ENCODE data around the gene NETO2. TPM values are rescaled to one million over a fixed set of nuclear protein-coding genes. Genes with fewer than 3 reads are reported as not detected.
A peak's percentile ranks its signal among the peaks of the same experiment; 100 is the strongest.

The NETO2 gene
- total RNA-seq, 2 experiments from 2014 or later = 6.8 to 8.3 TPM

DNA sequence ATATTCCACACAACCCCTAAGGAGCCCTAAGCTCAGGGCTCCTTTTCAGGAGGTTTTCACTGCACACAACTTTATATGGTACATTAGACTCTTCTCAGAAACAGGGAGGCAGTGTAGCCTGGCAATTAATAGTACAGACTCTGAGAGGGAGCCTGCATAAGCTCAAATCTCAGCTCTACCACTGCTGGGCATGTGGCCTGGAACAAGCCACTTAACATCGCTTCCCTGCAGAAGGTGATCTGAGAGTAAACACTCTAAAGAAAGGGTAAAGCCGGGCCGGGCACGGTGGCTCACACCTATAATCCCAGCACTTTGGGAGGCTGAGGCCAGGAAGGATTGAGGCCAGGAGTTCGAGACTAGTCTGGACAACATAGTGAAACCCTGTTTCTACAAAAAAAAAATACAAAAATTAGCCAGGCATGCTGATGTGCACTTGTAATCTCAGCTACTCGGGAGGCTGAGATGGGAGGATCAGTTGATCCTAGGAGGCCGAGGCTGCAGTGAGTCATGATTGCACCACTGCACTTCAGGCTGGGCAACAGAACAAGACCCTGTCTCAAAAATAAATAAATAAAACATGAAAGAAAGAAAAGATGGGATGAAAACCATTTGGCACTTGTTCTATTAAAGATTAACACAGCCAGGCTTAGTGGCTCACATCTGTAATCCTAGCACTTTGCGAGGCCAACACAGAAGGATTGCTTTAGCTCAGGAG is 99.6 kb downstream of the NETO2 start:
- no peak for DNase-seq
- Mint-ChIP-seq H3K9me3 (no peaks in the 10 kb centered on the region), H3K27ac (no peak overlapping the region), H3K27me3 (no peaks in the 10 kb centered on the region), H3K4me3 (no peak overlapping the region), H3K36me3 (ENCODE audit: low read depth) (no peaks in the 10 kb centered on the region), H3K4me1 (peaks cover 20% of the 10 kb centered on the region)
- ChIA-PET CTCF (interaction anchor here (0.6 to 1.3 kb wide), 3 partner anchors 98 to 1291 kb away, joined by 4 to 6 read pairs (median 5); no protein-coding TSS in a partner anchor), POLR2A (no interaction called here)

DNA sequence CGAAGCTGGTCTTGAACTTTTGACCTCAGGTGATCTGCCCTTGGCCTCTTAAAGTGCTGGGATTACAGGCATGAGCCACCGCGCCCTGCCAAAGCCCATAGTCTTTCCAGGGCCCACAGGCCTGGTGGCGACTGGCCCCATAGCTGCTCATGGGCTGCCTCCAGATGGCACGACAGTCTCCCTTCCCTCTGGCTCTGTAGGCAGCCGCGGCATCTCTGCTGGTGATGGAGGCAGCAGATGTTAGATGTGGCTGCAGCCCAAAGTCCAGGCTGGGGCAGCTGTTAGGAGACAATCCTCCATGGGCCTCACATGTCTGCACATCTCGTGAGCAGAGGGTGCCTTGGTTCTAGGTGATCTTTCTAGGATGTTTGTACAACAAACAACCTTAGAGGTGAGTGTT is 100.5 kb downstream of the NETO2 start:
- Mint-ChIP-seq H3K27me3 (peaks cover 1% of the 10 kb centered on the region), H3K4me1 (peaks cover 22% of the 10 kb centered on the region), H3K9me3 (no peaks in the 10 kb centered on the region), H3K36me3 (ENCODE audit: low read depth) (no peaks in the 10 kb centered on the region), H3K4me3 (no peak overlapping the region), H3K27ac (no peak overlapping the region)
- CTCF ChIA-PET = interaction anchor here (1.0 to 1.3 kb wide), 2 partner anchors 98 to 419 kb away, joined by 4 to 6 read pairs; no protein-coding TSS in a partner anchor
- POLR2A ChIA-PET = no interaction called here
- DNase-seq = no peak

DNA sequence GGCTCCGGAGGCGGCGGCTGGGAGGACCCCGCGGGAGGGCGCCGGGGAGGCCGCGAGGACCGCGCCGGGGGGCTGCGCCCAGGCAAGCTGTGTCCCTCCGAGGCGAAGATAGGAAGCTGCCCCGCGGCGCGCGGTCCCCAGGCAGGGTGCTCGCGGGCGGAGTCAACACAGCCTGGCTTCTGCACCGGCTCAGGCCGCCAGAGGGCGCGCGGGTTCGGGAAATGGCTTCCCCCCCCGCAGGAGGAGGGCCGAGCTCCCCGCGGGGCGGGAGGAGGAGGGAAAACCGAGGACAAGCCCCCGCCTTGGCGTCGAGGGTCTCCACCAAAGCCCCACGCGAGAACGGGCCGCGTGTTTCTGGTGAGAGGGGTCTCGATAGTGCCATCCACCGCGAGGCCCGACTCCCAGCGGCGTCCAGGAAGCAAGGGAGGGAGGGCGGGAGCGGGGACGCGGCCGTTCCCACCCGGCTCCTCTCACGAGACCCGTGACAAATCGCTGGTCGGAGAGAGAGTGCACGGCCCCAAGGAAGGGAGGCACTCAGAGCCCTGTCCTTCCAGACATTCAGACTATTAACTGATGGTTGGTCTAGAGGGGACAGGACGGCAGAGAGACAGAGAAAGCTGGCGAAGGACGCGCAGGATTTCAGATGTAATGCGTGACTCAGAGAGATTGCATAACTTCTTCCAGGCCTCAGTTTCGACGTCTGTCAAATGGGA is 105.8 kb downstream of the NETO2 start:
- Mint-ChIP-seq H3K4me3 (peak overlapping the region; percentile 73), H3K9me3 (no peaks in the 10 kb centered on the region), H3K4me1 (peaks cover 5% of the 10 kb centered on the region), H3K36me3 (ENCODE audit: low read depth) (no peaks in the 10 kb centered on the region), H3K27ac (no peak overlapping the region), H3K27me3 (peaks cover 9% of the 10 kb centered on the region)
- DNase-seq = peak; percentile 88
- CTCF ChIA-PET = interaction anchor here (0.6 to 2.1 kb wide), 29 partner anchors 9 to 1127 kb away, joined by 3 to 15 read pairs (median 4); partner anchors contain the start of genes ITFG1, NETO2 and PHKB
- POLR2A ChIA-PET = no interaction called here

DNA sequence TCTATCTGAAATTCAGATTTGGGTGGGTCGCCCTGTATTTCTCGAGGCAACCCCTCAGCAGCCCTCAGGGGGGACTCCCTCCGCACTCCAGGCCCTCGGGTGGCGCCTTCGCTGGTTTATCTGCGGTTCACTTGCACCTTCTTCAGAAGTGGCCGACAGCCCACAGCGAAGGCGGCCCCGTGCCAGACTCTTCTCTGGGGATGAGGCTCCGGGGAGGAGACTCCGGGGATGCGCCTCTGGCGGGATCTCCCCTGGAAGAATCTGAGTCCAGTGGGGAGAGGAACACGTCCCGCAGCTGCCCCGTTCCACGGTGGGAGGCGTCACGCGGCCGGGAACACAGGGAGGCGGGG is 106.4 kb downstream of the NETO2 start:
- Mint-ChIP-seq H3K9me3 (no peaks in the 10 kb centered on the region), H3K4me3 (peak overlapping the region; percentile 73), H3K27ac (peak overlapping the region; percentile 62), H3K27me3 (peaks cover 9% of the 10 kb centered on the region), H3K4me1 (peaks cover 2% of the 10 kb centered on the region), H3K36me3 (ENCODE audit: low read depth) (no peaks in the 10 kb centered on the region)
- DNase-seq = peak; percentile 24
- ChIA-PET CTCF (interaction anchor here (0.6 to 2.1 kb wide), 27 partner anchors 9 to 1128 kb away, joined by 3 to 15 read pairs (median 4); partner anchors contain the start of genes ITFG1, NETO2 and PHKB), POLR2A (no interaction called here)

DNA sequence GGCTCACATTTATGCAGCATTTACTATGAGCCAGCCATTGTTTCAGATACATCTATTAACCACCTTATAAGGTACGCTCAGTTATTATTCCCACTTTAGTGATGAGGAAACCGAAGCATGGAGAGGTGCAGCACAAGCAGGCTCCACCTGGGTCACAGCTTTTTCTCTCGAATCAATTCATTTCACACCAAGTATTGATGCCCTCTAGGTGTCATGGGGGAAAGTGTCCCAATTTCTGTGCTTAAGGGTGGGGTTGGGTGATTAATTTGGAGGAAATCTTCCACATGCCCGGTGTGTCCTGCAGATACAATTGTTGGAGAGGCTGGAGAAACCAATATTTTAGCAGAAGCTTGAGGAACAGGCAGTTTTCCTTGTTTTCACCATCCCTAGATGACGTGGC is 107.5 kb downstream of the NETO2 start:
- H3K4me3 Mint-ChIP-seq = peak overlapping the region; percentile 43
- CTCF ChIA-PET = interaction anchor here (0.8 kb wide), 1 partner anchor 185 kb away, joined by 3 read pairs; no protein-coding TSS in a partner anchor
- POLR2A ChIA-PET = no interaction called here

DNA sequence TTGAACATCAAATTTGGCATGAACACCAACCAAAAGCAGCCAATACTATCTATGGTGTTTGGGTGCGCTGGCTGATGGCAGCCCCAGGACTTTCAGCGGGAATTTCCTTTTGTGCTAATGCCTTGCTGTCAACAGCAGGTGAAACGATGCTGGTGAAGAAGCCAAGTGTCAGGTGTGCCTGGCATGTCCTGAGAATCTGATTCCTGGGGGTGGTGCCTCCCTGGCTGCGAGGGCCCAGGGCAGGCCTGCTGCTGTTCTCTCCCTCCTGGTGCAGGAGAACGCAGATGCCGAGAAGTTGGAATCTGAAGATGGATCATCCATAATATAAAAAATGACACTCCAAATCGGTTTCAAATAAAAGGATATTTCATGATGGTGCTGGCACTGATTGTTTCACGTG is 108.3 kb downstream of the NETO2 start:
- no peaks in the 10 kb centered on the region for H3K9me3 Mint-ChIP-seq
- peaks cover 2% of the 10 kb centered on the region for H3K4me1 Mint-ChIP-seq
- peaks cover 9% of the 10 kb centered on the region for H3K27me3 Mint-ChIP-seq
- DNase-seq = no peak
- ChIA-PET CTCF (no interaction called here), POLR2A (no interaction called here)
- no peak overlapping the region for H3K27ac Mint-ChIP-seq
- no peaks in the 10 kb centered on the region for H3K36me3 Mint-ChIP-seq (ENCODE audit: low read depth)
- H3K4me3 Mint-ChIP-seq = no peak overlapping the region

More for the DNA sequence above, 107.5 kb downstream of the NETO2 start:
- Mint-ChIP-seq H3K27ac (no peak overlapping the region), H3K27me3 (peaks cover 9% of the 10 kb centered on the region), H3K9me3 (no peaks in the 10 kb centered on the region), H3K4me1 (peaks cover 2% of the 10 kb centered on the region), H3K36me3 (ENCODE audit: low read depth) (no peaks in the 10 kb centered on the region)
- no peak for DNase-seq

DNA sequence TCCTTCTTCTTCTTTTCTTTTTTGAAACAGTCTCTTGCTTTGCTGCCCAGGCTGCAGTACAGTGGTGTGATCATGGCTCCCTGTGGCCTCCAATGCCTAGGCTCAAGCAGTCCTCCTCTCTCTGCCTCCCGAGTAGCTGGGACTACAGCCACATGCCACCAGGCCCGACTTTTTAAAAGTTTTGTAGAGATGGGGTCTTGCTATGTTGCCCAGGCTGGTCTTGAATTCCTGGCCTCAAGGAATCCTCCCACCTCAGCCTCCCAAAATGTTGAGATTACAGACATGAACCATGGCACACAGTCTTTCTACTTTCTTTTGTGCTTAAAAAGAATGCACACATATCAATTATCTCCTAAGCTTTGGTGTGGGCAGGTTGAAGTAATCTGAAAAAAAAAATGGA is 109.3 kb downstream of the NETO2 start:
- no peaks in the 10 kb centered on the region for H3K36me3 Mint-ChIP-seq (ENCODE audit: low read depth)
- no peak overlapping the region for H3K27ac Mint-ChIP-seq
- no peak overlapping the region for H3K4me3 Mint-ChIP-seq
- H3K27me3 Mint-ChIP-seq = peaks cover 9% of the 10 kb centered on the region
- POLR2A ChIA-PET = interaction anchor here (0.6 kb wide), 1 partner anchor 114 kb away, joined by 6 read pairs; no protein-coding TSS in a partner anchor
- DNase-seq = no peak
- H3K4me1 Mint-ChIP-seq = peaks cover 2% of the 10 kb centered on the region
- CTCF ChIA-PET = no interaction called here
- H3K9me3 Mint-ChIP-seq = no peaks in the 10 kb centered on the region

DNA sequence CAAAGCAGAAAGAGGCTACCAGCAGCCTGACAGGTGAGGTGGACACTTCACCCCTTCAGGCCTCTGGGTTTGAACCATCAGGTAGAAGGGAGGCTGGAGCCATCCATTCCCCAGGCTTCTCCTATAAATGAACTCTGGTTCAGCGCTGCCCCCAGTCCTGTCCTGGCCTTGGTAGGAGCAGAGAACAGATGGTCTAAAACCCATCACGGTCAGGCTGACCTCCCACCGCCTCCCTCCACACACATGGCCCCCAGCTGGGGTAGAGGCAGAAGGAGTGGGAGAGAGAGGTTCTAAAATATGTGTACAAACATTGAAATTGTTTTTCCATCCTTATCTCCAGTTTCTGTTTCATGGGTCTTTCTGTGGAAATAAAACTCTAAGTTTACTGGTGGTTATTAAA is 110.6 kb downstream of the NETO2 start:
- no peak overlapping the region for H3K4me3 Mint-ChIP-seq
- CTCF ChIA-PET = interaction anchor here (0.5 kb wide), 1 partner anchor 278 kb away, joined by 6 read pairs; no protein-coding TSS in a partner anchor

DNA sequence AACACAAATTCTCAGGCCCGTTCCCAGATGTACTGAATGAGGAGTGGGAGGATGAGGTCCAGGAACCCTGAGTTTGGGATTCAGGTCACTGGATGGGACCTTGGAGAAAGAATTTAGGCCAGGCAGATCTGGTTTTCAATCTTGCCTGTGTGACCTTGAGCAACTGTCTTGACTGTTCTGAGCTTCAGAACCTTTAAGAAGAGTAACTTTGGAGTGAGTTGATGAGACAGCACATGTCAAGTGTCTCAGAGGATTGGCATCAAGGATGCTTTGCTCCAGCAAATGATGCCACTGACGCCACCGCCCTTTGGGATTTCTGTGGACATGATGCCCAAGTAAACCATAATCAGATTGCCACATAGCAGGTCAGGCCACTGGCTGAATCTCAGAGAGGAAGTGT is 114.0 kb downstream of the NETO2 start:
- Mint-ChIP-seq H3K27ac (no peak overlapping the region), H3K4me3 (no peak overlapping the region), H3K4me1 (no peaks in the 10 kb centered on the region), H3K27me3 (no peaks in the 10 kb centered on the region), H3K9me3 (no peaks in the 10 kb centered on the region), H3K36me3 (ENCODE audit: low read depth) (no peaks in the 10 kb centered on the region)
- CTCF ChIA-PET = interaction anchor here (1.8 to 2.5 kb wide), 2 partner anchors 8 to 112 kb away, joined by 3 to 8 read pairs; no protein-coding TSS in a partner anchor
- POLR2A ChIA-PET = no interaction called here
- no peak for DNase-seq

More for the DNA sequence above, 110.6 kb downstream of the NETO2 start:
- no peaks in the 10 kb centered on the region for H3K36me3 Mint-ChIP-seq (ENCODE audit: low read depth)
- POLR2A ChIA-PET = no interaction called here
- peaks cover 8% of the 10 kb centered on the region for H3K27me3 Mint-ChIP-seq
- DNase-seq = no peak
- no peak overlapping the region for H3K27ac Mint-ChIP-seq
- H3K4me1 Mint-ChIP-seq = peaks cover under 1% of the 10 kb centered on the region
- H3K9me3 Mint-ChIP-seq = no peaks in the 10 kb centered on the region

DNA sequence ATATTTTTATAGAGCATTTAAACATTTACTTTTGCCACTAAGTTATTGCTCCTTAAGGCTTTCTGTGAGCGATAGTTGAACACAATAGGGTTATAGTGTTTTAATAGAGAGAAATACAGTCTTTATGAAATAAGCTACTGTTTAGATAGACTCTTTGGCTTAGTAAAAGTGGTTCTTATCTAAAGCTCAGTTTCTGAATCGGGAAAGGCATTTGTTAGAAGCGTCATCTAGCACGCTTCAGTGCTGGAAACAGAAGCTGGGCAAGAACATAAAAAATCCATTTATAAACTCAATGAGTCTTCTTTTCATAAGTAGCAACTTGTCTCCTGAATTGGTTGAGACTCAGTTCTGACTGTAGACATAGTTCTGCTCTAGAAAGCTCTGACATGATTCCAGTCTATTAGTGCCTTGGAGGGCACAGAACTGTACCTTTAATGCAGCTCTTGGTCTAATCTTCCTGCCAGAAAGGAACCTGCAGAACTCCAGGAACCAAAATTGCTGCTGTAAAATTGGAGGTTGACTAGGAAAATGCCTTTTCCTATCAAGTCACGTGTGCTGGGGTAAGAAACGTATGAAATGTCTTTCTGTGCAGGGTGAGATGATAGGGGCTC is 114.9 kb downstream of the NETO2 start:
- ChIA-PET CTCF (interaction anchor here (2.5 kb wide), 1 partner anchor 9 kb away, joined by 8 read pairs; no protein-coding TSS in a partner anchor), POLR2A (no interaction called here)
- Mint-ChIP-seq H3K36me3 (ENCODE audit: low read depth) (no peaks in the 10 kb centered on the region), H3K27me3 (no peaks in the 10 kb centered on the region), H3K4me1 (no peaks in the 10 kb centered on the region), H3K9me3 (no peaks in the 10 kb centered on the region), H3K27ac (no peak overlapping the region), H3K4me3 (no peak overlapping the region)
- no peak for DNase-seq
